Astrocyte (in vitro differentiated cells and primary cell): Measurements from ENCODE around the gene PXDN.

ENCODE experiments used
- CTCF ChIP-seq: IDR thresholded peaks from 2 replicates; pipeline ENCODE4 v1.5.1; 2011; ENCODE audit warnings: low read depth, mild to moderate bottlenecking, inconsistent platforms, low read length, moderate library complexity; ENCODE audit not compliant: insufficient read depth
- EZH2 ChIP-seq: IDR thresholded peaks from 2 replicates; pipeline ENCODE4 v1.6.1; 2012; ENCODE audit warnings: mild to moderate bottlenecking, low read length, inconsistent platforms; ENCODE audit not compliant: insufficient read depth

GRCh38 chr2:1660656-1661640, 83.4 kb downstream of the PXDN start:
- TF ChIP-seq CTCF: no peak
- TF ChIP-seq EZH2: no peak
